ENCODE results near the gene HOXD10. TPM values are rescaled to one million over a fixed set of nuclear protein-coding genes. Genes with fewer than 3 reads are reported as not detected.

HOXD10 gene
- total RNA-seq, 1 donor from 2014 or later, result 1.3 TPM

GRCh38 chr2:176148751-176149421 lies 32.3 kb downstream of the HOXD10 start:
- no peak for DNase-seq (ENCODE audit: extremely low read depth, low read depth, low spot score)

DNA sequence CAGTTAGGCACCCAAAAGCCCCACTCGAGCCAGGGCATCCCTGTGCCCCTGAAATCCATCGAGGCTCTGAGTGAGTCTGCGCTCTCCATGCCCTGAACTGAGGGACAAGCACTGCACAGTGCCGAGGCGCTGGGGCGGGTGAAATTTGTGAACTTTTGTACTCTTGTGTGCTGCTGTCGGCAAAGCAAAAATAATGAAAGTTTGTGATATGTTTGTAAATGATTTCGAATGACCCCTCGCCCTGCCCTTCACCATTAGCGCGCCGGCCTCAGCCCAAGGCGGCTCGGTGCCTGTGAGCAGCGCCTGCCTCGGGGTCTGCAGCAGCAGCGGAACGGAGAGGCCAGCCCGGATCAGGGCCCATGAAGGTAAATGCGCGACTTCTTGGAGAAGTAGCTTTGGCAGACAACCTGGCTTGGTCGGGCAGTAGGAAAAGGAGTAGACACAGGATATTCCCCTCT lies 32.9 kb downstream of the HOXD10 start:
- no peak for DNase-seq (ENCODE audit: extremely low read depth, low read depth, low spot score)

DNA sequence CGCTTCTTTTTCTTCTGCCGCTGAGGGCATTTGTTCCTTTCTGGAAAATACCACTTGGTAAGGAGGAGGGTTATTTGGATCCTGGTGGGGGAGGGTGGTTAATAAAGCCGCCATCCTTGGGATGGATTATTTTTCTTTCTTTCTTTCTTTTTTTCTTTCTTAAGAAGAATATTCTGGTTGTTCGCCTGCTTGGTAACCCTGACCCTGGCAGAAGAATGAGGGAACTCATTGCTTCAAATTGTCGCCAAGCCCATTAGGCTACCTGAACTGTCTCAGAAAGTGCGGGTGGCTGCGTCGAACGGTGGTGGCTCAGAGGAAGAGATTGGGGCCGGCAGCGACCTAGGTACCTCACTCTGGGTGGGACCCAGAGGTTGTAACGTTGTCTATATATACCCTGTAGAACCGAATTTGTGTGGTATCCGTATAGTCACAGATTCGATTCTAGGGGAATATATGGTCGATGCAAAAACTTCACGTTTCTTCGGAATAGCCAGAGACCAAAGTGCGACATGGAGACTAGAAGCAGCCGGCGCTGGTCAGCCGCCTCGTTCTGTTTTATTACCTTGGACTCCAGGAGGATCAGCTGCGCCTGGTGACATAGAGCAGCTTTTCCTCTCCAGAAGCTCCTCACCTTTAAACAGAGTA lies 33.5 kb downstream of the HOXD10 start:
- no peak for DNase-seq (ENCODE audit: extremely low read depth, low read depth, low spot score)

GRCh38 chr2:176150584-176151441 lies 34.2 kb downstream of the HOXD10 start:
- no peak for DNase-seq (ENCODE audit: extremely low read depth, low read depth, low spot score)

- no peak for DNase-seq (ENCODE audit: extremely low read depth, low read depth, low spot score)
Observed at GRCh38 chr2:176151442-176152287, 35.1 kb downstream of the HOXD10 start, which contains the start of gene HOXD4. Gene HOXD4, plus strand, starts transcription at chr2:176151550. Its CDS starts 84 bp downstream, at chr2:176151634.

DNA sequence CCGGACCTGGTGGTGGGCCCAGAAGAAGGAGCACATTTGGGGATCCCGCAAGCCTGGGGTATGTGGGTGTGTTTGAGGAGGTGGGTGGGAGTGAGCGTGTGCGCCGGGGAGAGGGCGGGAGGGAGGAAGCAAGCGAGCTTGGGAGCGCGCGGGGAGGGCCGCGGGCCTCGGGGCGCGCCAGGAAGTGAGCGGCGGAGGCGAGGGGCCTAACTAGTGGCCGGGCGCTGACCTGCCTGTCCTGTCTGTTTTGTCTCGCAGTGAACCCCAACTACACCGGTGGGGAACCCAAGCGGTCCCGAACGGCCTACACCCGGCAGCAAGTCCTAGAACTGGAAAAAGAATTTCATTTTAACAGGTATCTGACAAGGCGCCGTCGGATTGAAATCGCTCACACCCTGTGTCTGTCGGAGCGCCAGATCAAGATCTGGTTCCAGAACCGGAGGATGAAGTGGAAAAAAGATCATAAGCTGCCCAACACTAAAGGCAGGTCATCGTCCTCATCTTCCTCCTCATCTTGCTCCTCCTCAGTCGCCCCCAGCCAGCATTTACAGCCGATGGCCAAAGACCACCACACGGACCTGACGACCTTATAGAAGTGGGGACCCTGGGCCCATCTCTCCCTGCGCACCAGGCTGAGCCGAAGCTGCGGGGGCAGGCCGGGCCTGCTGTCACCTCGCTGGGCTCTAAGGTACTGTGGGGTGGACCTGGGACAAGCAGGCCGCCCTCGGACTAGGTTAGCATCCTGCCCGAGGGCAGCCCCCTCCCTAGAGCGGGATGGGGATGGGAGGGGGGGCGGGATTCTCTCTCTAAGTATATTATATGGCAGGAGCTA lies 36.0 kb downstream of the HOXD10 start:
- DNase-seq (ENCODE audit: extremely low read depth, low read depth, low spot score), result no peak

DNA sequence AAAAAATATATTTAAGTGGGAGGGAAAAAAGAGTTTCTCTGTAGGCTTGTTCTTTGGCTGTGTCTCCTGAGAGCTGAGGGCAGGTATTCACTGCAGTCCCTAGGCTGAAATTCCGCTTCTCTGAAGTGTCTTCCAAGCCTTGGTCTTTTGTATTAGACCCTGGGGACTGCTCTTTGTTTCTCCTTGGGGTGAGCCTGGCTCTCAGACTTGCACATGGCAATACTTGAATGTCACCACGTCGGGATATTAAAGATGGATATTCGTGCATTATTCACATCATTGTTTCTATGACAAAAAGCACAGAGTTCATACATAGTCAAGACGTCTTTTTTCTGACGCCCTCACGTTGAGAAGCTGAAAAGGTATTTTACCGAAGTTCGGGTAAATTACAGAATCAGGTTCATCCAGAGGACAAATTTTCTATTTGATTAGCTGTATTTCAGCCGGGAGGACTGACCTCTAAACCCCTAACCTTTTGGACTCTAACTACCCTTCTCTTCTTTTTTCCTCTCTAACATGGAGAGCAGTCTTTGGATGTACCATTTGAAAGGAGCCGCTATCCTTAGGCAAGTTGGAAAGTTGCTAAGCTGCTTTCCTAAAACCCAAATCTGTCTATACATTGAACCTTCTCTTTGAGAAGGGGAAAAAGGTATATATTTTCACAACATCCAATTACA lies 38.1 kb downstream of the HOXD10 start:
- DNase-seq (ENCODE audit: extremely low read depth, low read depth, low spot score), result no peak

DNA sequence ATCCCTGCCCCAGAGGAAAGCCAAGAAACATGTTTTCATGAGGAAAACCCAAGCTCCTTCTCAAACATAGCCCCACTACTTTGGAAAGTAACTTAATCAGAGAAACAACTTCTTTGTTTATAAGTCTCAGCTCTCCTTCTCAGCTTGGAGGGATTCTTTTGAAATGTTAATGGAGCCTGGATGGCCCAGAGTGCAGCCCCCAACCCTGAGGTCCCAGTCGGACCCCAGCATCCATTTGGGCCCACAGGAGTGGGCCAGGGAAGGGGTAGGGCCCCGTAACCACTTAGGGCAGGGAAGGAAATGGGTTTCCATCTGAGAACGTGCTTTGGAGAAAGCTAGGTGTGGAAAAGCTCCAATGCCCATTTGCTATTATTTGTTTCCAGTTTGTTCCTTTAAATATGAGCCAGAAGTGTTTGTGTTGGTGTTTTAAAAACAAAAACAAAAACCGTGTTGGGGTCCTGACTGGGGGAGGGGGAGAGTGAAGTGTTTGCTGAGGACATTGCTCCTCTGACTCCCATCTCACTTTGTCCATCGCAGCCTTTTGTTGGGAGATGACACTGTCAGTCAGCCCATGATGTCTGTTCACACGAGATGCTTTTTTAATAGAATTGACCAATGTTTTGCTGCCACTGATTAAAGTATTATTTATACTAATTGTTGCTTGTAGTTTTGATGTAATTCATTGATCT lies 38.9 kb downstream of the HOXD10 start:
- DNase-seq (ENCODE audit: extremely low read depth, low read depth, low spot score), result no peak

- DNase-seq (ENCODE audit: extremely low read depth, low read depth, low spot score), result no peak
Observed at GRCh38 chr2:176156301-176156806, 39.8 kb downstream of the HOXD10 start.

GRCh38 chr2:176156807-176157498 lies 40.4 kb downstream of the HOXD10 start, which contains the start of gene HOXD3:
Gene HOXD3, plus strand, starts transcription at chr2:176157307. Its CDS starts 11,808 bp downstream, at chr2:176169115.
- DNase-seq (ENCODE audit: extremely low read depth, low read depth, low spot score), result no peak

DNA sequence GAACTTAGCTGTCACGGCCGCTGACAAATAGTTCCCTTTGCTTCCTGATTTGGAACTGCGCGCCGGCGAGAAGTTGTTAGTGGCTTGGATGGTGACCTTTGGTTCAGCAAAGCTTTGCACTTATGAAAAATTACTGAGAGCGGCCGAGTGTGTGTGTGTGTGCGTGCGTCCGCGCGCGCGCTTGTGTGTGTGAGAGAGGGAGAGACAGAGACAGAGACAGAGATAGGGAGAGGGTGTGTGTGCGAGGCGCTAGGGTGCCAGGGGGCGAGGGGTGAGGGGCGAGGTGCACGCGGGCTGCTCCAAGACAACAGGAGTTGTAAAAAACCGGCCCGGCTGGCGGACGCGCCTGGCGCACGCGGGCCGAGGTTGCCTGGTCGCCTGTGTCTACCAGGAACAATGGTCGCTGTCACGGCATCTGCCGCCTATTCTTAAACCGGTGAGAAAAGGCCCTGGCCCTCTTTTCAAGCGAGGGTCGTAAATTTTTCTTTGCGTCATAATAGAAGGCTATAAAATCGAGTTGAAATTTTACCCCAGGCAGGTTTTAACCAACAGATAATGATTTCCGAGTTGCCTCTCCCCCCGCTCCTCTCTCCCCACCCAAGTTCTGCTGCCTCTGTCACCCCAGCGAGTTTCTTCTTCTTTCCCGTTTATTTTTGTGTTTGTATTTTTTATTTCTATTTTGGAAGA lies 41.1 kb downstream of the HOXD10 start:
- no peak for DNase-seq (ENCODE audit: extremely low read depth, low read depth, low spot score)

GRCh38 chr2:176158186-176158591 lies 41.6 kb downstream of the HOXD10 start:
- no peak for DNase-seq (ENCODE audit: extremely low read depth, low read depth, low spot score)

GRCh38 chr2:176158855-176159662 lies 42.5 kb downstream of the HOXD10 start:
- no peak for DNase-seq (ENCODE audit: extremely low read depth, low read depth, low spot score)

- DNase-seq (ENCODE audit: extremely low read depth, low read depth, low spot score), result no peak
Observed at GRCh38 chr2:176159663-176160250, 43.2 kb downstream of the HOXD10 start.

DNA sequence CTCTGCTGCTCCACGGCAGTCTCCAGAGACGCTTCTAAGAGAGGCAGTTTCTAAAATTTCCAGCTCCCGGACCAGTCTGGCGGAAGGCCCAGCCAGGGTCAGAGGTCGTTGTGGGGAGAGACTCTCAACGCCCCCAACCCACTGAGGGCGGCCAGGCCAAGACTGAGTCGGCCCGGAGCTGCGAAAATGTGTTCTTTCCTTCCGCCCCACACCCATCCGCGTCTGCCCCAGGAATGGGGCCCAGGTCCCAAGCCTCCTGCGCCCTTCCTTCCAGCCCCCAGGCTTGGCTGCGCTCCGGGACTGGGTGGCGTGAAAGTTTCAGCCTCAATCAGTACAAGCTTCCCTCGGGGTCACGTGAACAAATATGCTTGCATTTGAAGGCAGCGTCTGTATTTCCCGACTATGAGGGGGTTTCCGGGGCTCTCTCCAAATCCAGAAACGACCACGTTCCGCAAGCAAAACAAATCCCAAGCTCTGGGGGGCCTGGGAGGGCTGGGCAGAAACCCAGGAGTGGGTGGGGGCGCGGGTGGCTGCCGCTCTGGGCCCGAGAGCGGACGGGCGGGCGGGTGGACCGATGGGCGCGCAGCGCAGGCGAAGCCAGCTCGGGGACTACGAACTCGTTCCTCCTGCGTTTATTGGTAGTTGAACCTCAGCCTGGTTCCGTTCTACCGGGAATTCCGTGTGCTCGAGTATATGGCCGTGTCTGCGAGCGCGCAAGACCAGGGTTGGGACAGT lies 43.8 kb downstream of the HOXD10 start:
- no peak for DNase-seq (ENCODE audit: extremely low read depth, low read depth, low spot score)
